GM12878 (cell line): Measurements from ENCODE around the gene IFNA8. TPM values are rescaled to one million over a fixed set of nuclear protein-coding genes. Genes with fewer than 3 reads are reported as not detected.

ENCODE experiments used
- ATAC-seq: fragments of 200-7000 bp; cut with Tn5 transposase; 3 replicates; pipeline ENCODE4 v1.9.1; 2020; ENCODE audit warnings: mild to moderate bottlenecking, moderate library complexity
- BruUV-seq: library from RNA; stranded (reverse); fragments of 400-500 nt; replicated peaks from 2 replicates; lab custom pipeline; 2021; lab: Mats Ljungman, UMichigan
- CTCF ChIA-PET: fragments of 300-600 bp; sonication (Branson Sonifier 250); formaldehyde crosslinking; extraction: SDS; loops from one replicate; lab custom pipeline; 2021; ENCODE audit warnings: inconsistent platforms; lab: Yijun Ruan, JAX
- POLR2A ChIA-PET: fragments of 350-600 bp; formaldehyde crosslinking; extraction: SDS; loops from one replicate; lab custom pipeline; 2021; ENCODE audit warnings: inconsistent platforms; lab: Charles Lee
- RAD21 ChIA-PET: fragments of 300-600 bp; sonication (Branson Sonifier 250); formaldehyde crosslinking; loops from one replicate; lab custom pipeline; 2023; ENCODE audit warnings: antibody characterized with exemption; ENCODE audit not compliant: unreplicated experiment; lab: Charles Lee
- SMC1A ChIA-PET: fragments of 300-600 bp; sonication (Branson Sonifier 250); formaldehyde crosslinking; loops from one replicate; lab custom pipeline; 2023; ENCODE audit not compliant: unreplicated experiment, uncharacterized antibody; lab: Charles Lee
- DNase-seq: peaks from one replicate; pipeline ENCODE4 v3.0.0-alpha.2; 2011; ENCODE audit warnings: low read depth, low spot score
- FAIRE-seq: peaks from 3 replicates; lab custom pipeline; 2011; peaks lifted over from hg19 to GRCh38; lab: Jason Lieb, UNC
- H2AFZ ChIP-seq: 2 replicates; pipeline ENCODE4 v1.6.0; 2011; ENCODE audit warnings: low read depth, low read length, control low read depth; ENCODE audit not compliant: control insufficient read depth
- H3K27ac ChIP-seq: 2 replicates; pipeline ENCODE4 v1.5.1; 2011; ENCODE audit warnings: control low read depth; ENCODE audit not compliant: control insufficient read depth, insufficient read depth
- H3K27me3 ChIP-seq, 2 experiments: replicated peaks in 1 of 2; 2 replicates each; pipeline versions ENCODE4 v1.6.0 to v1.6.1; 2011; ENCODE audit warnings: low read length in 1 of 2; ENCODE audit not compliant: control insufficient read depth in 2 of 2, insufficient read depth in 2 of 2
- H3K36me3 ChIP-seq, 2 experiments: 2 replicates each; pipeline ENCODE4 v1.5.1; 2011; ENCODE audit warnings: low read length in 1 of 2; ENCODE audit not compliant: control insufficient read depth in 2 of 2, insufficient read depth in 2 of 2
- H3K4me1 ChIP-seq: 2 replicates; pipeline ENCODE4 v1.6.1; 2011; ENCODE audit warnings: mild to moderate bottlenecking, low read length, moderate library complexity, mixed read lengths; ENCODE audit not compliant: control insufficient read depth, insufficient read depth
- H3K4me2 ChIP-seq: 2 replicates; pipeline ENCODE4 v1.6.0; 2011; ENCODE audit warnings: control low read depth; ENCODE audit not compliant: control insufficient read depth, insufficient read depth
- H3K4me3 ChIP-seq: fragments of 200-600 bp; sonication (generic); 2 replicates; pipeline ENCODE4 v1.5.1; 2016
- H3K79me2 ChIP-seq: 2 replicates; pipeline ENCODE4 v1.6.0; 2011; ENCODE audit warnings: low read length; ENCODE audit not compliant: control insufficient read depth, insufficient read depth
- H3K9ac ChIP-seq: 2 replicates; pipeline ENCODE4 v1.8.0; 2011; ENCODE audit warnings: low read length, control low read depth, mixed read lengths; ENCODE audit not compliant: control insufficient read depth, insufficient read depth
- H3K9me3 ChIP-seq: replicated peaks from 3 replicates; pipeline ENCODE4 v1.5.1; 2011; ENCODE audit warnings: mild to moderate bottlenecking, low read length; ENCODE audit not compliant: control insufficient read depth, insufficient read depth
- H4K20me1 ChIP-seq: 2 replicates; pipeline ENCODE4 v1.6.0; 2011; ENCODE audit not compliant: control insufficient read depth, insufficient read depth
- EGR1 ChIP-seq, 2 experiments: IDR thresholded peaks; 1 replicate in 1 of 2; 2 replicates in 1 of 2; pipeline ENCODE4 v1.6.1; 2011 to 2012; ENCODE audit warnings: low read depth in 2 of 2, low read length in 2 of 2, borderline replicate concordance in 1 of 2, mild to moderate bottlenecking in 1 of 2, moderate library complexity in 1 of 2
- FOXM1 ChIP-seq: IDR thresholded peaks from 2 replicates; pipeline ENCODE4 v1.6.1; 2012; ENCODE audit warnings: low read depth, mild to moderate bottlenecking, inconsistent platforms, low read length, moderate library complexity
- GATAD2B ChIP-seq: fragments of 450-650 bp; conservative IDR thresholded peaks from 2 replicates; pipeline ENCODE4 v1.6.1; 2017; ENCODE audit warnings: low read depth, mild to moderate bottlenecking, moderate library complexity
- IKZF1 ChIP-seq: fragments of 450-650 bp; conservative IDR thresholded peaks from 2 replicates; pipeline ENCODE4 v1.6.1; 2017; ENCODE audit warnings: antibody characterized with exemption, mild to moderate bottlenecking
- IKZF2 ChIP-seq, 2 experiments: fragments of 450-650 bp; IDR thresholded peaks; 2 replicates each; pipeline ENCODE4 v1.6.1; 2017; ENCODE audit warnings: mild to moderate bottlenecking in 2 of 2, moderate library complexity in 2 of 2
- MEF2A ChIP-seq: IDR thresholded peaks from 2 replicates; pipeline ENCODE4 v1.6.1; 2011; ENCODE audit warnings: low read depth, mild to moderate bottlenecking, low read length, moderate library complexity; ENCODE audit not compliant: insufficient read depth
- MTA2 ChIP-seq: fragments of 450-650 bp; IDR thresholded peaks from 2 replicates; pipeline ENCODE4 v1.6.1; 2016; ENCODE audit warnings: low read depth, mild to moderate bottlenecking, moderate library complexity
- NR2F1 ChIP-seq: fragments of 450-650 bp; conservative IDR thresholded peaks from 2 replicates; pipeline ENCODE4 v1.6.1; 2017; ENCODE audit warnings: mild to moderate bottlenecking
- RELB ChIP-seq: fragments of 450-650 bp; IDR thresholded peaks from 2 replicates; pipeline ENCODE4 v1.6.1; 2017; ENCODE audit warnings: low read depth, mild to moderate bottlenecking, moderate library complexity
- RUNX3 ChIP-seq: IDR thresholded peaks from 2 replicates; pipeline ENCODE4 v1.6.1; 2012; ENCODE audit warnings: low read length, inconsistent platforms
- SMAD1 ChIP-seq: fragments of 450-650 bp; IDR thresholded peaks from 2 replicates; pipeline ENCODE4 v1.6.1; 2018; ENCODE audit warnings: mild to moderate bottlenecking, low read depth; ENCODE audit not compliant: partially characterized antibody
- SMAD5 ChIP-seq: IDR thresholded peaks from 2 replicates; pipeline ENCODE4 v1.6.1; 2016; ENCODE audit warnings: antibody characterized with exemption, low read depth
- SMARCA5 ChIP-seq: fragments of 450-650 bp; IDR thresholded peaks from 2 replicates; pipeline ENCODE4 v1.6.1; 2017; ENCODE audit warnings: mild to moderate bottlenecking
- SPI1 ChIP-seq: IDR thresholded peaks from 2 replicates; pipeline ENCODE4 v1.6.1; 2011; ENCODE audit warnings: low read depth, mild to moderate bottlenecking, low read length, moderate library complexity, borderline replicate concordance; ENCODE audit not compliant: insufficient read depth
- ZBTB11 ChIP-seq: fragments of 450-650 bp; formaldehyde crosslinking; IDR thresholded peaks from 2 replicates; pipeline ENCODE4 v1.5.0; 2022; ENCODE audit warnings: mild to moderate bottlenecking, missing genetic modification characterization
- ZNF384 ChIP-seq: IDR thresholded peaks from 2 replicates; pipeline ENCODE4 v1.6.1; 2012; ENCODE audit warnings: low read depth, mild to moderate bottlenecking, low read length, improper control_type of control experiment, borderline replicate concordance
- WGBS: methylation state at CpG from one replicate; pipeline ENCODE4 v1.1.6; 2016; ENCODE audit warnings: low lambda C conversion rate; ENCODE audit not compliant: insufficient replicate concordance, insufficient coverage; ENCODE audit errors: missing lambda C conversion rate; 5-methylcytosine and 5-hydroxymethylcytosine counted together
- in situ Hi-C: fragments of 300-500 bp; cut with MboI; formaldehyde crosslinking; loops from 9 replicates; pipeline ENCODE4 v1.14.3; 2018; ENCODE audit warnings: mixed read lengths
- intact Hi-C: fragments of 100-400 bp; cut with micrococcal nuclease; formaldehyde crosslinking; loops from one replicate; pipeline ENCODE4 v1.14.2; 2022; ENCODE audit not compliant: unreplicated experiment
- polyA plus RNA-seq, 11 experiments: library from polyadenylated mRNA; depleted of rRNA in 4 of 11; unstranded in 6 of 11; stranded (reverse) in 5 of 11; fragments of >200 nt; fragmentation: Nextera tagmentation in 4 of 11; fragmentation: Illumina TruSeq in 1 of 11; extraction: Ambion mirVana in 4 of 11; extraction: Trizol in 1 of 11; gene quantifications; 1 replicate in 1 of 11; 2 replicates in 10 of 11; pipeline versions ENCODE4 v1.2.1 to v1.2.3, GENCODE V29; 2011 to 2016; ENCODE audit warnings: inconsistent platforms in 2 of 11, missing spikeins in 2 of 11, low read depth in 1 of 11
- total RNA-seq, 4 experiments: library from RNA; depleted of rRNA in 3 of 4; stranded (reverse); fragments of >200 nt in 3 of 4; fragmentation: Illumina TruSeq in 1 of 4; extraction: Trizol in 1 of 4; gene quantifications; 2 replicates each; pipeline versions ENCODE4 v1.2.1 to v1.2.3, GENCODE V29; 2013 to 2021

IFNA8 gene
- total and polyA plus RNA-seq, 10 of the 15 experiments (the other 5 are each of a cell fraction or from before 2014, with no cell fraction given): not detected

- TF ChIP-seq EGR1 (IDR thresholded peaks at IDR 0.05; ENCODE audit: borderline replicate concordance in 1 of 2, low read depth in 2 of 2, low read length in 2 of 2) (no peak), SPI1 (no peak), SMAD5 (no peak), SMAD1 (no peak), MEF2A (no peak)
- TF ChIP-seq, all 136 proteins: peak for 0
These were observed 25.3 kb upstream of the IFNA8 start (continued) for GRCh38 chr9:21383627-21384026.

- Histone ChIP-seq H3K4me1 (peaks cover 17% of the 10 kb centered on the region), H3K27me3 (no peaks in the 10 kb centered on the region), H2AFZ (peak within 1 kb of the TSS; percentile 13), H3K4me3 (no peak within 1 kb of the TSS), H3K36me3 (no peaks in the 10 kb centered on the region), H3K79me2 (no peaks in the 10 kb centered on the region), H3K9ac (no peak within 1 kb of the TSS), H3K27ac (peak within 1 kb of the TSS; percentile 54), H4K20me1 (no peaks in the 10 kb centered on the region), H3K9me3 (no peaks in the 10 kb centered on the region; the same call in 2 of the 3 replicates), H3K4me2 (peak within 1 kb of the TSS; percentile 39)
- FAIRE-seq: peak; percentile 31
- ChIA-PET POLR2A (interaction anchor here (1.2 kb wide), 1 partner anchor 54 kb away, joined by 3 read pairs; no protein-coding TSS in a partner anchor), CTCF (interaction anchor here (0.9 to 4.2 kb wide), 5 partner anchors 10 to 59 kb away, joined by 3 to 37 read pairs (median 4); partner anchors contain the start of gene KLHL9), SMC1A (interaction anchor here (1.0 to 2.1 kb wide), 4 partner anchors 10 to 51 kb away, joined by 3 to 5 read pairs (median 4); no protein-coding TSS in a partner anchor), RAD21 (interaction anchor here (0.9 to 1.9 kb wide), 6 partner anchors 11 to 55 kb away, joined by 3 to 6 read pairs (median 4); partner anchors contain the start of gene KLHL9)
- in situ Hi-C loops: no loop called here
- intact Hi-C loops: no loop called here
- DNase-seq: peak; percentile 46
- peak; percentile 28 for ATAC-seq
- 7% methylated on average over 1 of the region's 1 CpG for WGBS
- no TSS peak for BruUV-seq
- TF ChIP-seq ZBTB11 (CRISPR knock-in tag) (no peak), IKZF2 (IDR thresholded peaks at IDR 0.05) (peak; percentile 57 to 69; a peak in 2 of 4 replicates), RELB (peak; percentile 36; the same call in 1 of the 2 replicates), SMARCA5 (peak; percentile 48; the same call in 1 of the 2 replicates), RUNX3 (peak; percentile 40), GATAD2B (peak; percentile 46), SMAD1 (no peak), FOXM1 (no peak), NR2F1 (peak; percentile 61), ZNF384 (peak; percentile 48; the same call in 1 of the 2 replicates), IKZF1 (peak; percentile 50; the same call in 1 of the 2 replicates), MTA2 (peak; percentile 78)
These were observed 23.7 kb upstream of the IFNA8 start, which contains the start of gene IFNA2 for GRCh38 chr9:21385131-21385670. TSS of gene IFNA2 (minus strand) at chr9:21385398. CDS start at chr9:21385329, 69 bp downstream.
